HL-60 (cell line): ENCODE results near the gene KSR1.

Experiments
- GABPA ChIP-seq: IDR thresholded peaks from 2 replicates; pipeline ENCODE4 v1.6.1; 2012; ENCODE audit warnings: low read depth
- POLR2AphosphoS5 ChIP-seq: IDR thresholded peaks from 2 replicates; pipeline ENCODE4 v1.6.1; 2012; ENCODE audit warnings: low read depth
- REST ChIP-seq: IDR thresholded peaks from 2 replicates; pipeline ENCODE4 v1.6.1; 2012; ENCODE audit warnings: low read depth; ENCODE audit not compliant: insufficient replicate concordance
- TF ChIP-seq, protein P1 (sequence below): IDR thresholded peaks from one replicate; pipeline ENCODE4 v1.5.1; 2011; ENCODE audit warnings: low read length, control low read depth, inconsistent platforms; ENCODE audit not compliant: insufficient read depth

- TF ChIP-seq, protein P1, sequence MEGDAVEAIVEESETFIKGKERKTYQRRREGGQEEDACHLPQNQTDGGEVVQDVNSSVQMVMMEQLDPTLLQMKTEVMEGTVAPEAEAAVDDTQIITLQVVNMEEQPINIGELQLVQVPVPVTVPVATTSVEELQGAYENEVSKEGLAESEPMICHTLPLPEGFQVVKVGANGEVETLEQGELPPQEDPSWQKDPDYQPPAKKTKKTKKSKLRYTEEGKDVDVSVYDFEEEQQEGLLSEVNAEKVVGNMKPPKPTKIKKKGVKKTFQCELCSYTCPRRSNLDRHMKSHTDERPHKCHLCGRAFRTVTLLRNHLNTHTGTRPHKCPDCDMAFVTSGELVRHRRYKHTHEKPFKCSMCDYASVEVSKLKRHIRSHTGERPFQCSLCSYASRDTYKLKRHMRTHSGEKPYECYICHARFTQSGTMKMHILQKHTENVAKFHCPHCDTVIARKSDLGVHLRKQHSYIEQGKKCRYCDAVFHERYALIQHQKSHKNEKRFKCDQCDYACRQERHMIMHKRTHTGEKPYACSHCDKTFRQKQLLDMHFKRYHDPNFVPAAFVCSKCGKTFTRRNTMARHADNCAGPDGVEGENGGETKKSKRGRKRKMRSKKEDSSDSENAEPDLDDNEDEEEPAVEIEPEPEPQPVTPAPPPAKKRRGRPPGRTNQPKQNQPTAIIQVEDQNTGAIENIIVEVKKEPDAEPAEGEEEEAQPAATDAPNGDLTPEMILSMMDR = no peak
- TF ChIP-seq REST (no peak), POLR2AphosphoS5 (no peak), GABPA (no peak)
Observed at GRCh38 chr17:27413315-27413714, 42.9 kb upstream of the KSR1 start.
